Limb (tissue), 2 donors: ENCODE data around the gene MTHFD1L.
"Not testable (repeated sequence)": the region's sequence is repeated elsewhere in the genome, so short reads cannot be mapped to it uniquely, and the experiment has no call there.

ENCODE experiments used
- DNase-seq, 2 donors: peaks; one replicate each; pipeline ENCODE4 v3.0.0-alpha.2; 2016; ENCODE audit errors: extremely low spot score in 2 of 2

The MTHFD1L gene

GRCh38 chr6:151040888-151041521 lies 175.5 kb downstream of the MTHFD1L start:
- not testable (repeated sequence) for DNase-seq

- DNase-seq: no peak
Measured at GRCh38 chr6:151041686-151042085, 176.2 kb downstream of the MTHFD1L start.

DNA sequence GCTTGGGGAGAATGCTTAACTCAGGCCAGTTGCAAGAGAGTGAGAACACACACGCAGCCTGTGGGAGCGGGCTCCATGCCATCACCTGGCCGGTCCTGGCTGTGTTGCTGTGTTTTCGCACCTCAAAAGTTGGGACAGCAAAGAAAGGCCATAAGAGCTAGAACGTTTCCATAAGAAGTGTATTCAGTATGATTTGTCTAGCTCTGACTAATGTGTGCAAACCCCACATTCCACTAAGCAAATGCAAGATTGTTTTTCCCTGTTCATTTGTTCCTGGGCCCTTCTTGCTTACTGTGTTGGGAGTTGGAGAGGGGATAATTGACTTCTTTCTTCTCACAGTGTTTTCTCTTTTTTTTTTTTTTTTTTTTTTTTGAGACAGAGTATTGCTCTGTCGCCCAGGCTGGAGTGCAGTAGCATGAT lies 177.4 kb downstream of the MTHFD1L start:
- DNase-seq: not testable (repeated sequence)

GRCh38 chr6:151043944-151044343 lies 178.4 kb downstream of the MTHFD1L start:
- DNase-seq: no peak

DNA sequence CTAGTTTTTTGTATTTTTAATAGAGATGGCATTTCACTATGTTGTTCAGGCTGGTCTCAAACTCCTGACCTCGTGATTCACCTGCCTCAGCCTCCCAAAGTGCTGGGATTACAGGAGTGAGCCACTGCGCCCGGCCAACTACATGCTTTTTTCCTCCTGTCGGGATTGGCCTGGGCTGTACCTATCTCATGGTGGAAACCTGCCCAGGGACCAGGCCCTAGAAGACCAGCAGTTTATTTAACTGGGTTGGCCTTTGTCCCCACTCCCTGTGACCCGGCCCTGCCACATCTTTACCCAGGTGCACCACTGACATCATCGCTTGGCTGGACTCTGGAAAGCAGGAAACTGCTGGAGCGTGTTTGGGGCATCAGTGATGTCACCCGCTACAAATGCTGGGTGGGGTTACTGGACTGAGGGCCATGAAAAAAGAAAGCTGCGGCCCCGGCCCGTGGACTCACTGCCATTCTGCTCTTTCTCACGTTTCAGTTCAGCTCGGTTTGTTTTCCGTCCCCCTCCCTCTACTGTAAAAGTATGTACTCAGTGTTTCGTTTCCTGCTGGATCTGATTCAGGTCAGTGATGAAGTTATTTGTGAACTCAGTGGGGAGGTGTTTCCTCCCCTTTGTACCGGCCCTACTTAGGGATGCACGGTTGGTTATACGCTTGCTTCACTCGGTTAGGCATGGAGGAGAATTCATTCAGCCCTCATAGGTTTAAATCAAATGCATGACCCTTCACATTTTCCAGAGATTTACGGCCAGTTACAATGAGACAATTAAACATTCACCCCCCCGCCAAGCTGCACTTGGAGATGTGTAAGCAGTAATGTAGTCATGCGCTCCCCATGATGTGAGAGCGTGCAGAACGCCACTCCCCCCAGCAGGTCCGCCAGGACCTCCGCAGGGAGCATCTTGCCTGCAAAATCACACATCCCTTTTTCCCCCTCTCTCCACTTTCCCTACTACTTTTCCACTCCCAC lies 179.3 kb downstream of the MTHFD1L start:
- peak; percentile 70 to 73 for DNase-seq

GRCh38 chr6:151045511-151046222 lies 180.2 kb downstream of the MTHFD1L start:
- not testable (repeated sequence) for DNase-seq

- DNase-seq: no peak
Measured at GRCh38 chr6:151051164-151051563, 185.7 kb downstream of the MTHFD1L start.

- no peak for DNase-seq
Measured at GRCh38 chr6:151052021-151052646, 186.6 kb downstream of the MTHFD1L start.

GRCh38 chr6:151054306-151054705 lies 188.8 kb downstream of the MTHFD1L start:
- DNase-seq: peak; percentile 58 to 62

DNA sequence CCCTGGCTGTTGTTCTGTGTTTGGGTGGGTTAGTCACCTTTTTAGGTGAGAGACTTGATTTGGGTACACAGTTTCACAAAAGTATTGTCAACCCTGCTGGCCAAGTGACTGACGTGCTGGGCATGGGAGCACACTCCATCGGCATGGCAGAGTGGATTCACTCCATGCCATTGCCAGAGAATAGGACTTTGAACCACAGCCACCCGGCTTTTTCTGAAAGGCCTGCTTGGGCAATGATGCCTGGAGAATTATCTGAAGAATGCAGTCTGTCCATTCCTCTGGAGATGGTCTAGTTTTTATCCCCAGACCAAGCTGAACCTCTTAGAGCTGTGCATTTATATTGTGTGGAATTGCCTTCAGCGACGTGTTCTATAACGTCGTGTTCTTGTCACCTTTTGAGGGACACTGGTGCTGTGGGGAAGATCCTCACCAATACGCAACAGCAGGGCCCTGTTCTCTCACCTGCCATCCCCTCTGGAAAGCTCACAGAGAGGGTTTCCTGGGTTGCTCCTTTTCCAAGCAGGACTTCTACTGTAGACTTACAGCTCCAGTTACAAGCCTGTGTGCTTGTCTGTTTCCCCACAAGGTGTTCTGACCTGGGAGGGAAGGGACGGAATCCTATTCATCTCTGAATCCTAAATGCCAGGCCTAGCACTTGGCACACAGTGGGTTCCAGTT lies 190.9 kb downstream of the MTHFD1L start:
- no peak for DNase-seq

- no peak for DNase-seq
Measured at GRCh38 chr6:151057061-151057460, 191.6 kb downstream of the MTHFD1L start.

- DNase-seq: no peak
Measured at GRCh38 chr6:151058021-151058733, 192.7 kb downstream of the MTHFD1L start.

DNA sequence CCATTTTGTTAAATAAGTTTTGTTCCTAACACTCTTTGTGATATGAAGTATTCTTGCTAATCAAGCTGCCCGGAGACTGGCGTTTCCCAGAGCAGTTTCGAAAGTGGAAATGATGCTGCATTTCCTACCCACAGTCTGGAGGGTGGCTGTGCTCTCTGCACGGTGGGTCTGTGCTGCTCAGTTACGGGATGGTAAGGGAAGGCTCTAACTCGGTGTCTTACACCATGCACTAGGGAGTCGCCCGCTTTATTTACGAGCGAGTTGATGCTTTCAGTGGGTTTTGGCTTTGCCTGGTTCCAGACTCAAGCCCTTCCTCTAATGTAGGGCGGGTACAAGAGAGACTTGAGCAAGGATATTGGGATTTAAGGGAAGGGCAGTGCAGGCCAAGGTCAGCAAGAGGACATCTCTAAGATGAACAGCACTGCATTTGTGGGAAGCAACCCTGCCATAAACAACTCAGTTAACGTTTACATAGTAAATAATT lies 194.2 kb downstream of the MTHFD1L start:
- no peak for DNase-seq

DNA sequence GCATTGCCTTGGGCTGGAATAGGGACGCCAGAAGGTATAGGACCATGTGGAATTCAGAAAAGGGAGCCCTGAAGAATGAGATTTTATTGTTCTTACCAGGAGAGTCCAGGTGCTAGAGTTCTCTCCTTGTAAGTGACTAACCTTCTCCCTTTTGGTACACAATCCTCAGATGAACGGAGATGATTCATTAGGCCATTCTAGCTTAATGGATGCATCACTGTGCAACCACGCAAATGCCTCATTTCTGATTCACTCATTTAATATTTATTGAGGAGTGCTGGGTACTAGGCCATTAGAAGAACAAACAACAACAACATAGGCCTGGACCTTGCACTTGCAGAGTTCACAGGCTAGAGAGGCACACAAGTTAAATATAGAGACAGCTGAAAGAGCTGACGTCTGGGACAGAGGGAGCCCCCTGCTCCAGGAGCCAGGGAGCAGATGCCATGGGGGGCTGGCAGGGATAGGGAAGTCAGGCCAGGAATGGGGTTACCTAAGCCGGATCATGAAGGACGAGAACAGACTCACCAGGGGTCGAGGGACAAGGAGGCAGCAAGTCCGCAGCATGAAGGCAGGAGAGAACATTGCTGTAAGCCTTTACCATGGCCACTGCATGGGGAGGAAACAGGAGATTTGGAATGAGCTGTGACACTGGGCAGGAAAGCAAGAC lies 194.7 kb downstream of the MTHFD1L start:
- DNase-seq: no peak

GRCh38 chr6:151060766-151061531 lies 195.4 kb downstream of the MTHFD1L start:
- DNase-seq: no peak

DNA sequence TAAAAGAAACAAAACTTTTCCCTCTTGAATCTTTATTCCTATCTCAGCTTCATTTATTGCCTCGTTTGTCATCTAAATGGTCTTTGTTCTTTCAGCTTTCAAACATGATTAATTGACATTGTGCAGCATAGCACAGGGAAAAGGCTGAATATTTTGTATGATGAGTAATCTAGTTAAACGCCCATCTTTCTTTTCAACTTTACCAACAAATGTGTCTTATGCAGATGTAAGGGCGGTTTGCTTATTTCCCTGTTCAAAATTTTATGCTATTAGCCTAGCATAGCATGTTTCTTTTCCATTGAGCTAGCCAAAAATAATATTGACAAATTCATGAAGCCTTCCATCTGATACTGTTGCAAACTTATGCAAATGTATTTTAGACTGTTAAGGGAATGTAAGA lies 197.8 kb downstream of the MTHFD1L start:
- no peak for DNase-seq

DNA sequence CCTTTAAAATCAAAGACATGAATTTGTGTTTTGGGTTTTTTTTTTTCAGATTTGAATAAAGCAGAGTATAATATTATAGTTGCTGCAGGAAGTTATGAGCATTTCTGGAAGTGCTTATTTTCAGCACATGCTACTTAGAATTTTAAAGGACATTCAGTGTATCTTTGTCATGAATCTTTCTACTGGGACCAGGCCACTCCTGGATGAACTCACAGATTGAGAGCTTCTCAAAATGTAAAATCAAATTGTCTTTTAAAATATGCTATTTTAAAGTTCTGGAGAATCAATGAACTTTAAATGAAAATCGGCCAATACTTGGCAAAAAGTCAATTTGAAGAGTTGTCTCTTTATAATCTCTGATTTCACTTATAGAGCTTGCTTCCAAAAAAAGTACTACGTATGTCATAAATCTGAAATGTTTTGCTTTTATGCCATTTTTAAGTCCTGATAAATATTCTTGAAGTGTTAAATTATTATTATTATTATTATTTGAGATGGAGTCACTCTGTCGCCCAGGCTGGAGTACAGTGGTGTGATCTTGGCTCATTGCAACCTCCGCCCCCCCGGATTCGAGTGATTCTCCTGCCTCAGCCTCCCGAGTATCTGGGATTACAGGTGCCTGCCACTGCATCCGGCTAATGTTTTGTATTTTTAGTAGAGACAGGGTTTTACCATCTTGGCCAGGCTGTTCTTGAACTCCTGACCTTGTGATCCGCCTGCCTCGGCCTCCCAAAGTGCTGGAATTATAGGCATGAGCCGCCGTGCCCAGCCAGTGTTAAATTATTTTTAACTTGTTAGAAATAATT lies 198.5 kb downstream of the MTHFD1L start:
- no peak for DNase-seq
